HG02970 (cell line): ENCODE measurements around the gene UMPS.

Source experiments
- ATAC-seq: cut with Tn5 transposase; IDR thresholded peaks from one replicate; pipeline ENCODE4 v1.9.1; 2021; ENCODE audit warnings: mild to moderate bottlenecking, moderate library complexity, moderate number of reproducible peaks; ENCODE audit not compliant: unreplicated experiment, low FRiP score

UMPS gene

GRCh38 chr3:124730129-124730940 lies at the start of gene UMPS:
Gene UMPS (plus strand): TSS chr3:124730452. CDS start chr3:124730472, 20 bp downstream.
- peak; percentile 88 for ATAC-seq

- ATAC-seq, result no peak
These were observed 49.7 kb upstream of the UMPS start for GRCh38 chr3:124680521-124680920.

- no peak for ATAC-seq
These were observed 48.0 kb upstream of the UMPS start for GRCh38 chr3:124682263-124682662.

- no peak for ATAC-seq
These were observed 45.8 kb upstream of the UMPS start for GRCh38 chr3:124684459-124684858.

DNA sequence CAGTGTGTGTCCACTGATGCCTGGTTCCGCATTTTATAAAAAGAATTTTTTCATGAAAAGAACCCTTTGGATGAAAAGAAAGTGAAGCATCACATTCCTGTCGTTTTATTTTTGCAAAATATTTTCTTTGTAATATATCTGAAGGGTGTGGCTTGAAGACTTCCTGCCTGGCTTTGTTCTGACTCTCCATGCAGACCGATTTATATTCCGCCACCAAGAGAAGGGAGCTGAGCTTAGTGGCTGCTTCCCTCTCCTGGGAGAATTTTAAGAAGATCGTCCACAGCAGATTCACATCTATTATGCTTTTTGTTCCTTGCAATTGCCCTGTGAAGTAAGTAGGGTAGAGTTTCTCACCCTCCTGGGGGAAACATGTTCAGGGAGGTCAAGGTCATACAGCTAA lies 45.2 kb upstream of the UMPS start:
- ATAC-seq, result no peak

- ATAC-seq, result no peak
These were observed 44.8 kb upstream of the UMPS start for GRCh38 chr3:124685481-124685880.

GRCh38 chr3:124686028-124686670 lies 44.1 kb upstream of the UMPS start:
- ATAC-seq, result no peak

- ATAC-seq, result peak; percentile 62
These were observed 41.4 kb upstream of the UMPS start for GRCh38 chr3:124688581-124689454.

GRCh38 chr3:124691599-124691998 lies 38.7 kb upstream of the UMPS start:
- no peak for ATAC-seq

DNA sequence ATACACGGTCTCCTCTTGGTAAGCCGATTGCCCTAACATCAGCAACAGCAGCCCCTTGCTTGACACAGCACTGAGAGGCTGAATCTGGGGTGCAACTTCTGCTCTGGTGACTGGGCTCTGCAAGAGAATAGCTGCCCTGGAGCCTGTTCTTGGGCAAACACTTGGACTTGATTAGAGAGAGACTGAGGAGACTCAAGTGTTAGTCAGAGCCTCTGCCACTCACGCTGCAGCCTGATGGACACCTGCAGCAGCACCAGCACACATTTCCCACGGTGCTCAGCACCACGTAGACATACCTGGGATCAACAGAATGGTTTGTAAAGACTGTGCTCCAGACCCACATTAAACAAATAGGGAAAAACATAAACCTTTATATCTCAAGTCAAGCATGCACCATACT lies 35.8 kb upstream of the UMPS start:
- no peak for ATAC-seq

- ATAC-seq, result no peak
These were observed 34.9 kb upstream of the UMPS start for GRCh38 chr3:124695369-124695768.

DNA sequence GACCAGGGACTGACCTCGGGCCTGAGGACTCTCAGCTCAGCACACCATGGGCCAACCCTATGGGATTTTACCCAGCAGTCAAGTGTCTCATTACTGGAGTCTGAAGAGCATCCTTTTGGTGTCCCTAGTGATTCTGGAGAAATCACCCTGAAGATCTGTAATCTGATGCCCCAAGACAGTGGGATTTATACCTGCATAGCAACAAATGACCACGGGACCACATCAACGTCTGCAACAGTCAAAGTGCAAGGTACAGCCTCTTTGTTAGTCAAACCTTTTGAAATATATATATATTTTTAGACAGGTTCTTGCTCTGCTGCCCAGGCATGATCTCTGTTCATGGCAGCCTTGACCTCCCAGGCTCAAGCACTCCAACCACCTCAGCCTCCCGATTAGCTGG lies 34.2 kb upstream of the UMPS start:
- ATAC-seq, result no peak

DNA sequence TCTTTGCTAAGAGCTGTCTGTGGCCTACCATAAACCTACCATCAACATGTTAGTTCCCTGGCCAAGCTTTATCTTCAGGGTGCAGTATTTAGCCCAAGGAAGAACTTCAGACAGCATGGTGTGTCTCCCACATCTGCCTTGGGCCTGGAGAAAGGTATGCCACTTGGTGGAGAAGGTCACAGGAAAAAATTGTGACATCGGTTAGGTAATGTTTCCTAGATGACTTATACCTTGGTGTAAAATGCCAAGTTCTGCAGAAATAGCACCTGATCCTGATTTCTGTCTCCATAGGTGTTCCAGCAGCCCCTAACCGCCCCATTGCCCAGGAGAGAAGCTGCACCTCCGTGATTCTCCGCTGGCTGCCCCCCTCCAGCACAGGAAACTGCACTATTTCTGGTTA lies 33.0 kb upstream of the UMPS start:
- no peak for ATAC-seq

DNA sequence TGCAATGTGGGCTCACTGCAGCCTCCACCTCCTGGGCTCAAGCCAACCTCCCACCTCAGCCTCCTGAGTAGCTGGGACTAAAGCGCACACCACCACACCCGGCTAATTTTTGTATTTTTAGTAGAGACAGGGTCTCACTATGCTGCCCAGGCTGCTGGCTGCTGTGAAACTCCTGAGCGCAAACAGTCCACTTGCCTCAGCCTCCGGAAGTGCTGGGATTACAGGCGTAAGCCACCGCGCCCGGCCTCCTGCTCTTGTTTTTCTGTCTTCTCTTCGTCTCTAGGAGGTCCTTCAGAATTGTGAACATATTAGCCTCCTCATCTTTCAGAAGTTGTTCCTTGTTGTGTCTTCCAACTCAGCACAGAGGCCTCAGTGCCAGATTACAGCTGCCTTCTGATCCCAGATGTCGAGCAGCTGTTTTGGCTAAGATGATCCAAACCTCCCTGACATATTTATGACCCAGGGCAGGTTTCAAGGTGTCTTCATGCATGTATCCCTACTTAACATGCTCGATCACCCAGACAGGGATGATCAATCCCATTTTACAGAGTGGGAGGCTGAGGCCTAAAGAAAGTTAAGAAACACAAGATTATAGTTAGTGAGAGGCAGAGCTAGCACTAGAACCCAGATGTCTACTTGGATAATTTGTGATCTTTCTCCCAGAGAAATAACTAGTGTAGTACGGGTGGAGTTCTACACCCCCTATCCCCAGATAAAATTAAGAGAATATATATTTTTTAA lies 32.1 kb upstream of the UMPS start:
- ATAC-seq, result no peak

- ATAC-seq, result no peak
These were observed 31.2 kb upstream of the UMPS start for GRCh38 chr3:124699051-124699450.

DNA sequence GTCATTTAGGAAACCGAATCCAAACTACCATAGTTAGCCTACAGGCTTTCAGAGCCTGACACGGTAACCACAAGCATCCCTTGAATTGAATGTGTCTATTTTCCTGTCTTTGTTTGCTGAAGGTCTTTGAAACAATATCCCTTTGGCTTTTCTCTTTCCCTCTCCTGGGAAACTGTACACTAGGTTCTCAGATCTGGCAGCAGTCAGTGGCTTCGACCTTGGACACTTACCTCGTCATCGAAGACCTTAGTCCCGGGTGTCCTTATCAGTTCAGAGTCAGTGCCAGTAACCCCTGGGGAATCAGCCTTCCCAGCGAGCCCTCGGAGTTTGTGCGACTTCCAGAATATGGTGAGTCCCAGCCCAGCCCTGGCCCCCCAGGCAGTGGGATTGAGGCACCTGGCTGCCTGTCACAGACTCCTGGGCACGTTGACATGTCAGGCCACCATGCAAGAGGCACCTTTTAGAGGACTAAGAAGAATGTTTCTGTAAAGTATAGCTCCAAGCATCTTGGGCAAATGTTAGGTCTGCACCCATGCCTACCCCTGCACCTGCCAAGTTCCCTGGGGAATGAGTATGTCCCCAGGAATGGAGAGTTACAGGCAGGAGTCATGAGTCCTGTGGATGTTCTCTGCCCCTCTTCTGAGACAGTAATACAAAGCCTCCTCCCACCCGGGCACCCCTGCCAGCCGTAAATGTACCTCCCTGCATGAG lies 30.4 kb upstream of the UMPS start:
- no peak for ATAC-seq

- ATAC-seq, result no peak
These were observed 29.2 kb upstream of the UMPS start for GRCh38 chr3:124700880-124701684.

GRCh38 chr3:124701687-124702086 lies 28.6 kb upstream of the UMPS start:
- ATAC-seq, result no peak

GRCh38 chr3:124702950-124703349 lies 27.3 kb upstream of the UMPS start:
- ATAC-seq, result no peak
